Epithelial cell of proximal tubule (primary cell): Measurements from ENCODE around the gene DTX3. TPM values are rescaled to one million over a fixed set of nuclear protein-coding genes. Genes with fewer than 3 reads are reported as not detected.

ENCODE experiments used
- DNase-seq: peaks from one replicate; pipeline ENCODE4 v3.0.0-alpha.2; 2011; ENCODE audit warnings: low read depth
- H3K4me3 ChIP-seq: 2 replicates; pipeline ENCODE4 v1.5.1; 2011; ENCODE audit warnings: low read depth, mild to moderate bottlenecking, low read length
- total RNA-seq: library from RNA; depleted of rRNA; stranded (reverse); fragments of >200 nt; gene quantifications from 2 replicates; pipeline ENCODE4 v1.2.3, GENCODE V29; 2015
- TF ChIP-seq, protein P1 (sequence below): conservative IDR thresholded peaks from 2 replicates; pipeline ENCODE4 v1.5.1; 2012; ENCODE audit warnings: low read depth, mild to moderate bottlenecking, low read length

DTX3 gene
- total RNA-seq, 1 donor from 2014 or later = 8.1 TPM

DNA sequence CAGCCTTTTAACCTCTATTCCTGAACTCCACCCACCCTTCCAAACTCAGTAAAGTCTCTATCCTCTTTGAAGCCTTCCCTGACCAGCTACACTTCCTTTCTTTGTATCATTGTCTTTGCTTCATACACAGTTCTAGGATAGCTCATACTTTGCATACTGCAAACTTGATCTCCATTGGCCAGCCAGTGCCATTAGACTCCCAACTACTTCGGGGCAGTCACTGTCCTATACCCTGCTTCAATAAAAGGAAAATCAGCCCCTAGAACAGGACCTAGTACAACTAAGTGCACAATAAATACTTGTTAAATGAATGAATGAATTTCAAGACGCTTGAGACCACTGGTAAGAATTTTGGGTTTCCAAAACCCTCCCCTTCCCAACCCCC, 14.2 kb upstream of the DTX3 start:
- TF ChIP-seq, protein P1, sequence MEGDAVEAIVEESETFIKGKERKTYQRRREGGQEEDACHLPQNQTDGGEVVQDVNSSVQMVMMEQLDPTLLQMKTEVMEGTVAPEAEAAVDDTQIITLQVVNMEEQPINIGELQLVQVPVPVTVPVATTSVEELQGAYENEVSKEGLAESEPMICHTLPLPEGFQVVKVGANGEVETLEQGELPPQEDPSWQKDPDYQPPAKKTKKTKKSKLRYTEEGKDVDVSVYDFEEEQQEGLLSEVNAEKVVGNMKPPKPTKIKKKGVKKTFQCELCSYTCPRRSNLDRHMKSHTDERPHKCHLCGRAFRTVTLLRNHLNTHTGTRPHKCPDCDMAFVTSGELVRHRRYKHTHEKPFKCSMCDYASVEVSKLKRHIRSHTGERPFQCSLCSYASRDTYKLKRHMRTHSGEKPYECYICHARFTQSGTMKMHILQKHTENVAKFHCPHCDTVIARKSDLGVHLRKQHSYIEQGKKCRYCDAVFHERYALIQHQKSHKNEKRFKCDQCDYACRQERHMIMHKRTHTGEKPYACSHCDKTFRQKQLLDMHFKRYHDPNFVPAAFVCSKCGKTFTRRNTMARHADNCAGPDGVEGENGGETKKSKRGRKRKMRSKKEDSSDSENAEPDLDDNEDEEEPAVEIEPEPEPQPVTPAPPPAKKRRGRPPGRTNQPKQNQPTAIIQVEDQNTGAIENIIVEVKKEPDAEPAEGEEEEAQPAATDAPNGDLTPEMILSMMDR = no peak
- peak overlapping the region; percentile 96 for H3K4me3 ChIP-seq
- DNase-seq = no peak

DNA sequence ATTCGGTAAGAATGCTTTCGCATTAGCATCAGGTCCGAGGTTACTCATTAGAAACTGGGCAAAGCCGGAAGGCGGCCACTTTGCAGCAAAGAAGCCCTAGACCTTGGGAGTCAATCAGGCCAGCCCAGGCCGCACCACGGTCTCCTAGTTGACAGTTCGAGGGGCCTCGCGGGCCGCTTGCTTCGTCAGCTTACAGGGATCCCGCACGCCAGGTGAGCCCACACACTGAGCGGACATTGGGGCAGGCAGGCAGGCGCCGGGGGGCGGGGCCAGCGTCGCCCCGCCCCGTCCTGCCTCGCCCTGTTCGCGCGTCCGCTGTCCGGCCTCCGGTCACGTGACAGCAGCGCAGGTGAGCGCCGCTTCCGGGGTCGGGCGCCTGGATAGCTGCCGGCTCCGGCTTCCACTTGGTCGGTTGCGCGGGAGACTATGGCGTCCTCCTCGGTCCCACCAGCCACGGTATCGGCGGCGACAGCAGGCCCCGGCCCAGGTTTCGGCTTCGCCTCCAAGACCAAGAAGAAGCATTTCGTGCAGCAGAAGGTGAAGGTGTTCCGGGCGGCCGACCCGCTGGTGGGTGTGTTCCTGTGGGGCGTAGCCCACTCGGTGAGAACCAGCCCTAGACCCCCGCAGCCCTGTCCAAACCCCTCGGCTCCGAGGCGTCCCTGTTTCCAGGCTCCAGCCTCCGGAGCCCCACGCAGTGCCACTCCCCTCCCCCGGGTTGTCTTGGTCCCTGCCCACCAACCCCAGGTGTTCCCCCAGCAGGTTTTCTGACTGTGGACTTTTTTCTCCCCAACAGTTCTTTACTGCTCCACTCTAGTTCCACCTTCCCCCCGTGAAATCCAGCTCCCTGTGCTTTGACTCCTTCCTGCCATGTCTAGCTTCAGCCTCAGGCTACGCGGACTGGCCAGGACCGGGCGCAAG, 13.5 kb upstream of the DTX3 start, which contains the start of gene PIP4K2C:
PIP4K2C (plus strand) TSS at position 329 of the 918 bp plus-strand sequence; CDS start at position 427, 98 bp downstream.
- H3K4me3 ChIP-seq = peak within 1 kb of the TSS; percentile 96
- DNase-seq = no peak
- TF ChIP-seq, protein P1 = no peak

DNA sequence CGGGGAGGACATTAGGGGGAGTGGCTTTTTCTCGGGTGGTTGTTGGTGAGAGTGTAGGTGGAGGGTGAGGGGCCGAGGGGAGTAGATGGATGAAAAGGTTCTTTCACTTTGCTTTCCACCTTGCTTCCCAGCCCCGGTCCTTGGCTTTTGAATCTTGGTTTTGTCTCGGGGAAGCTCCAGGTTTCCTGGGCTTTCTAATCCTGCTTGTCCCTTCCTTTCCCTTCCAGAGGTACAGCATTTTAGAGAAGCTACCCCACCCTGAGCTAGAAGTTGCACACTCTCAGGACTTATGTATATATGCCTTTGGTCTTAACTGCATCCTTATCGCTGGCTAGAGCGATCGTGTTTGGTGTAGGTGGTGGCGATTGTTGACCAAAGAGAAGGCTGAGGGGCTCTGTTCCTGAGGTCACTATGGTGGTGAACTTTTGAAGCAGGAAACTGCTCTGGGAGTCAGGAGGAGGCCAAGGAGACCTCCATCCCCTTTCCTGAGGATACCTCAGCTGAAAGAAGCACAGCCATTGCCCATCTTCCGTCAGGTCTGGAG, 12.8 kb upstream of the DTX3 start:
- no peak for DNase-seq
- TF ChIP-seq, protein P1 = no peak
- peak overlapping the region; percentile 96 for H3K4me3 ChIP-seq

DNA sequence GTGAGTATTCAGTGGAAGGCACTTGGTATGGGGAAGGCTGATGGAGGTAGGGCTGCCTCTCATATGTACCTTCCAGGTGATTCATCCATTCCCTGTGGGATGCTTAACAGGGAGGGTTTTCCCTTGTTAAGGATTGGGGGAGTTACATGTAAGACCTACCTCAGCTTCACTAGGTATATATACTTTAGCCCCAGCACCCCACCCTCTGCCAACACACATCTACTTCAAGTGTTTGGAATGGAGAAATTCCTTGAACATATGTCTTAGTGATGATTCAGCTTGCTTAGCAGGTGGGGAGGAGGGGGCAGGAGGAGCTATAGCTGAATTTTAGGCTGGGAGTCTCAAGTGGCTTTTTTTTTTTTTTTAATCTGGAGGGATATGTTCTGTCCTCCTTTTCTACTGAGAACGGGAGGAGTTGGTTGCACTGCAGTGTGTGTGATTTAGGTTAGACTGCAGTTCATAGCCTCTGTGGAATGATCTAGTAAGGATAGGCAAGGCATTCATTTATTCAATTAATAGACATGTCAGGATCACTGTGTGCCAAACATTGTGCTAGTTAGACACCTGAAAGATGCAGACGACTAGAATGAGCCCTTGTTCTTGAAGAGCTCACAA, 12.0 kb upstream of the DTX3 start:
- TF ChIP-seq, protein P1 = no peak
- no peak for DNase-seq
- H3K4me3 ChIP-seq = no peak overlapping the region

DNA sequence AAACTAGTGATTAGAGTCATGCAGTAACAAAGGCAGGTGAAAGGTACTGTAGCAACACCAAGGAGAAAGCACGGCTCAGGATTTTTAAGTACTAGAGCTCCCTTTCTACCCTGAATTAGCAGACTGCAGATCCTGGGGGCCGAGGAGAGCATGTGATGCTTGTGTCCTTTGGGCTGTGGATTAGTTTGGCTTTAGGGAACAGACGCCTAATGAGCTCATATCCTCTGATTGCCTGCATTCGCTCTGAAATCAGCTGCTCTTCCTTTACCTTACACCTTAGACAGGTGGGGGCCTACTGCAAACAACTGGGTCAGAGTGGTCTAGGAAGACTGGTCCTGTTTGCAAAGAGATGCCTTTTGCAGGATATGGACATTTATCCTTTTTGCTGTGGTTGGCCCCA, 11.4 kb upstream of the DTX3 start:
- DNase-seq = no peak
- no peak overlapping the region for H3K4me3 ChIP-seq
- TF ChIP-seq, protein P1 = no peak

DNA sequence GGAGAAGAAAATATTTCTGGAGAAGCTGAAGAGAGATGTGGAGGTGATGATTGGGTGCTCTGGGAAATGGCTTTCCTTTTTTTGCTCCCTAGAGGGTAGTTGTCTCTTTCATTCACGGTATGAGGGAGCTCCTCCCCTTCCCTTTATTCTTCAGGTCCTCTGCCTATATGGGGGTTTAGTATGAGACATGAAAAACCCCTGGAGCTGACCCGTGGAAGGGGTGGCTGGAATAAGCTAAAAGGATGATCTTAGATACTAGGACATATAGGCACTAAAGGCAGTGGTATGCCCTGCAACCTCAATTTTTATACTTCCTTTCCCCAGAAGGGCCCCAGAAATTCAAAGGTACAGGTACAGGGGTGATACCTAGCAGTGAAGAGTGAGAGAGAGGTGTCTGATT, 4.2 kb upstream of the DTX3 start:
- no peak overlapping the region for H3K4me3 ChIP-seq
- DNase-seq = no peak
- TF ChIP-seq, protein P1 = no peak
